Activated effector memory CD4-positive, alpha-beta T cell treated with Interleukin-2 at 50 U/mL for 16 hours (primary cell): Measurements from ENCODE around the gene SEC31A.

Source experiments
- DNase-seq: peaks from one replicate; pipeline ENCODE4 v3.0.0-alpha.2; 2020

The SEC31A gene

DNA sequence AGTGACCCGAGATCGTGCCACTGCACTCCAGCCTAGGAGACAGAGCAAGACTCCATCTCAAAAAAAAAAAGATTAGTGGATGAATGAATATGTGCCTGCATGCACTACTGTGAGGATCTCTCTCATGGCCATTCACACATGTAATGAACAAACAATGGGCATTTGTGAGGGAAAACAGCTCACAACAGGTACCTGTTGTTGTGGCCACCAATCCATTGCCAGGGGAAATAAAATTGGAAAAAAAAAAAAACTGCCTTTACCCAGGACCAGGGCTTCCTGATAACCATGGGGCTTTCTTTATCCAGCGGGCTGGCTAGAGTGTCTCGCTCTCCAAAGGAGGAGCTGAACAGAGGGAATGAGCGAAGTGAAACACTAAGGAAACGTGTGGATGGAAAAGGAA is 99.8 kb downstream of the SEC31A start:
- no peak for DNase-seq

DNA sequence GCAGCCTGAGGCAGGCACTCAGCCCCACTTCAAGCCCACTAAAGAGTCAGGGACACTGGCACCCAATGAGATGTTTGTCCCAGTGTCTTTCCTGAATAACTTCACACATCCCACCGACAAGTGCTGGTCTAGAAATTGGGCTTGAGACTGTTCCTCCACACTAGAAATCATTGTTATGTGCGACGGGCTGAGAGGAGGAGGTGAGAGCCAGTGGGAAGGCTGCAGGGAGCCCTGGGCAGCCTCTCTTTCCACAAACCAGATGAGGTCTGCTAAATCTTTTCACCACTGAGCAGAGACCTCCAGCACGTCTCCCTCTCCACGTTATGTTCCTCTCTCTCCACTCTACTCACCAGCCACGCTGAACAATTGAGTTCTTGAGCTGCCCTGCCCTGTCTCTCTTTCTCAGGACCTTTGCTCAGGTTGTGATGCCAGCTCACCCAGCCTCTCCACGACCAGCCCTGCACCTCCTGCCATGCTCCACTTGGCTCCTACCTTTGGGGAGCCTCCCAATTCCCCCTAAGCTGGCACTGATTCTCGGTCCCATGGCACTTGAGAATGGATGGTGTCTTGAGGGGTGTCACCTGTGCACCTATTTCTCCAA is 100.8 kb downstream of the SEC31A start:
- DNase-seq = no peak

DNA sequence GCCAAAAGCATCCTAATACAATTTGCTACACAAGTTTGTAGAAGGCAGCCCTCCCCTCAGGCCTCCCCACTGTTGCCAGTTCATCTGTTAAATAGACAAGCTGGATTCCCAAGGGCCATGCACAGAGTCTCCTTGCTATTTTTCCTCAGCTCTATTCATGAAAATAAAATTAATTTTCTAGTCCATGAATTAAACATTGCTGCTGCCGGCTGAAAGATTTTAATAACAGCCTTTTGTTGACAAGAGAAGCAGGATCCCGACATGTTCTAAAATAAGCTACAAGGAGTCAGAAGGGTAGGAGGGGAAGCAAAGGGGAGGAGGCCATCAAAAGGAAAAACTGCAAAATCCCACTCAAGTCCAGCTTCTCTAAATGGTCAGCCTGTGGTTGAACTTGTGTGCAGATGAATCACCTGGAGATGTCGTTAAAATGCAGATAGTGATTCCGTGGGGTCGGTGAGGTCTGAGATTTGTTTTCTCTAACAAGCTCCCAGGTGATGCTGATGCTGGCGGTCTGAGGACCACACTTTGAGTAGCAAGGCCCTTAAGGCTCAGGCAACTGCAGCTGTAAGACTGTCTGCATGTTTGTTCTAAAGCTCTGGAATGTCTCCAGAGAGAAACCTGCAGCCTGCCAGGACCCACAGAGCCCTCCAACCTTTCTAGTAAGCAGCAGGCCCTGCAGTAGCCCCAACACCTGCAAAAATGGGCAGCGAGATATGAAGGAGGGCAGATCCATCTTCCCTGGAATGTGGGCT is 101.8 kb downstream of the SEC31A start:
- no peak for DNase-seq

DNA sequence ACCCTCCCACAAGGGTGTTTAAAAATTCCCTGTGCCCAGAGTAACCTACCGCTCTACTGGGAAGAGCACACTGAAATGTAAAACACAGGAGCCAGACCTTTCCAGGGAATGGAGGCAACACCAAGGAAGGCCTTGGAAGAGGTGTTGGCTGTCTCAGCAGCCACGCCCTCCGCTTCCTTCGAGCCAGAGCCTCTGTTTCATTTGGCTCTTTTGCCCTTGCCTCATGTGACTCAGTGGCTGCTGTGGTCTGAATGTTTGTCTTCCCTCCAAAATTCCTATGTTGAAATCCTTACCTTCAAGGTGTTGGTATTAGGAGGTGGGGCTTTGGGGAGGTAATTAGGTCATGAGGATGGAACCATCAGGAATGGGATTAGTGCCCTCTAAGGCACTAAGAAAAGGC is 103.6 kb downstream of the SEC31A start:
- DNase-seq = no peak

- DNase-seq = no peak
These were observed 104.1 kb downstream of the SEC31A start for GRCh38 chr4:82786828-82787227.

- no peak for DNase-seq
These were observed 105.1 kb downstream of the SEC31A start for GRCh38 chr4:82785611-82786400.

GRCh38 chr4:82784681-82785610 is 106.0 kb downstream of the SEC31A start:
- DNase-seq = no peak

DNA sequence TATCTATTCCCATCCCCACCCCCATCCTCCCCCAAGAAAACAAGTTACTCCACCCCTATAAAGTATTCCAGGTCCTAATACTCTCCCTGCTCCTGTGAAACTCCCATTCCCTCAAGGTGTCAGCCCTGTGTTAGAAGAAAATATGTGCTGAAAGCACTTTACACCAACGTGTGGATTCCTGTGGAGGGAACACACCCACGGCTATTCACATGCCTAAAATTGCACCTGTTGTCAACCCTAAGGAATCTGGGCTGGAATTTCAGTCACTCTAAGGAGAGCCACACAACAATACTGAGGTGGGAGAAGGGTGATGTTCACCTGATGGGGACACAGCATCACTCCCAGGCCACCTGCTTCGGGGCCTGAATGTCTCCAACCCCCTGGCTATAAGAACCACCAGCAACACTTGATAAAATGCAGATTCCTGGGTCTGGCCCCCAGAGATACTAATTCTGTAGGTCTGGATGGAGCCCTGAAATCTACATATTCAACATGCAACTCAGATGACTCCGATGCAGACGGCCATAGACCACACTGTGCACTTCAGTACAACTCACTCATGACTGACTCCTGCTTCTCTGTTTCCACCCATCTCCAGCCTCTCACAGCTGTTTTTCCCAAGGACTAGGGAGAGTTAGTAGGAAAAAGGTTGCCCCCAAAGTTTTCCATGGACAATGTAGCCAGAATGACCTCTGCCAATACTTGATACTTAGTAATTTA is 108.2 kb downstream of the SEC31A start:
- no peak for DNase-seq

- no peak for DNase-seq
These were observed 110.2 kb downstream of the SEC31A start for GRCh38 chr4:82780752-82781231.

DNA sequence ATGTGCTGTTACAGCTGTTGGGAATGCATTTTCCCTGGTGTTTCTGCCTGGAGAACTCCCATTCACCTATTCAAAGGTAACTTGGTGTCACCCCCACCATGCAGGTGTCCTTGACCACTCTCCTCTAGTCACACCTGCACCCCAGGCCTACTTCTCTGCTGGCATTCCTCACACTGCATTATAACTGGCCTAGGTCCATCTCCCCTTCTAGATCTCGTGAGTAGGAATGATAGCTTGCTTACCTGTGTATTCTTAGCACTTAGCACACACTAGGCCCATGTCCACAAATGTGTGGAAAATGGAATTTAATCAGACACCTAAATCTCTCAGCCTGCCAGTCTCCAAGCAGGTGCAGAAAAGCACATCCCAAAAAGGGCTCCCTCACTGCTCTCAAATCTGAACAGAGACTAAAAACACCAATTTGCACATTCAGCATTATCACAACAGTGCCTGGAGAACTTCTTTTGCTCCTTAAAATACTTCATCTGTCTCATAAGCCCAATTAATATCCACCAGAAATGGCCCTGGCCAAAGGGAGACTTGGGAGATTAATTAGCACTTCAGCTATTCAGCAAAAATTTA is 110.7 kb downstream of the SEC31A start:
- no peak for DNase-seq

DNA sequence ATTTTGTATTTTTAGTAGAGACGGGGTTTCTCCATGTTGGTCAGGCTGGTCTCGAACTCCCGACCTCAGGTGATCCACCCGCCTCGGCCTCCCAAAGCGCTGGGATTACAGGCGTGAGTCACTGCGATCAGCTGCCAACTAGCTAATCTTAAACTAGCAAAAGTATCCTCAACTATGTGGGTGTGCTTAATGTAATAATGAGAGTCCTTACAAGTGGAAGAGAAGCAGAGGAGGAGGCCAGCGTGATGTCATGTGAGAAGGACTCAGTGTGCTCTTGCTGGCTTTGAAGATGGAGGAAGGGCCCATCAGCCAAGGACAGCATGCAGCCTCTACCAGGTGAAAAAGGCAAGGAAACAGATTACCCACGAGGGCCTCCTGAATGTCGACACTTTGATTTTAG is 111.9 kb downstream of the SEC31A start:
- no peak for DNase-seq

- no peak for DNase-seq
These were observed 113.0 kb downstream of the SEC31A start for GRCh38 chr4:82777857-82778525.

GRCh38 chr4:82776925-82777542 is 113.9 kb downstream of the SEC31A start:
- DNase-seq = no peak

GRCh38 chr4:82775243-82775642 is 115.7 kb downstream of the SEC31A start:
- DNase-seq = no peak

DNA sequence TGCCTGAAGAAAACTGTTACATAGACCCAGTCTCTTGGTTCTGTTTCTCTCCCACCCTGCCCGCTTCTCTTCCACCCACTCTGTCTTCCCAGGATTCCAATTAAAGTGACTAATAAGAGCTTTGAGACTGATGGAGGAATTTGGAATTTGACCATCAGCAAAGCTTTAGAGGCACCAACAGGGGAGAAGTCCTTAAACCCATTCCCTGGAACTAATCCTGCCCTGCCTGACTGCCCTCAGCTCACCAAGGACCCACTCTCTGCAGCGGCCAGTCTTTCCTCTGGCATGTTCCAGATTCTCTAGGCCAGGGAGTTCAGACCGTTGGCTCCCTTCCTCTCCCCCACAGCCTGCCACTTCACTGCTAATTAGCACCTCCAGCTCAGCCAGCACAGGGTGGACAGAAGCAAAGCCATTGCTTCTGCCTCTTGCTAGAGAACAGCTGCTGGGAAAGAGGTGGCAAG is 116.2 kb downstream of the SEC31A start:
- DNase-seq = no peak

DNA sequence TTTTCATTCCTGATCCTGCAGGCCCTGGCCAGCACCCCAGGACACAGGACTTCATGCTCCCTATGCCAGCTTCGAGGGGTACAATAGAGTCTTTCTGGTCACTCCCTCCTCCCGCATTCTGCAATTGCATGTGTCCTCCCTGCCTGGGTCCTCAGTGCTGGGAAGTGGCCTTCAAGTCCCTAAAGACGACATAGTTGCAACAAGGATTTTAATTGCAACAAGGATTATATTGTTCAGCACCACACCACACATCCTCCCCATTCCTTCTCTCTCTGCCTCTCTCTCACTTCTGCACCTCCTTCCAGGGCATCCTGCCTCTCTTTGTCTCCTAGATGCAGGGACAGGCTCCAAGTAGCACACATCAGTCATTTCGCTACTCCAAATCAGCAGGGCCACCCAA is 117.9 kb downstream of the SEC31A start:
- no peak for DNase-seq

DNA sequence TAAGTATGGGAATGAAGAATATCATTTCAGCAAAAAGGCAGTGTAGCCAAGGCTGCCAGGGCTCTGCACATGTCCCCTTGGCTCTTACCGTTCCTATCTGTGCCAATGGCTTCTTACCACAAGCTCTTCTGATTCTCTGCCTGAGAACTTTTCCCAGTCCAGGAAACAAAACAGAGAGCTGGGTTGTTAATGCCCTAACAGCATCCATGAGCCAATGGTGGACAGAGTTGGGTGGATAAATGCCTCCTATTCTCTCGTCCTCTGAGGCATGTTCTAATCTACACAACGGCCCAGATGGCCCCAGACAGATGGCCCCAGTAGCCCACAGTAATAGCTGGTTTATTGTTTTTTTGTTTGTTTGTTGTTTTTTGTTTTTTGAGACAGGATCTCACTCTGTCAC is 120.3 kb downstream of the SEC31A start:
- DNase-seq = no peak
